GM18858 (cell line): Measurements from ENCODE around the gene MAPKAPK2.

ENCODE experiments used
- ATAC-seq: cut with Tn5 transposase; IDR thresholded peaks from one replicate; pipeline ENCODE4 v1.9.1; 2021; ENCODE audit not compliant: unreplicated experiment

MAPKAPK2 gene

DNA sequence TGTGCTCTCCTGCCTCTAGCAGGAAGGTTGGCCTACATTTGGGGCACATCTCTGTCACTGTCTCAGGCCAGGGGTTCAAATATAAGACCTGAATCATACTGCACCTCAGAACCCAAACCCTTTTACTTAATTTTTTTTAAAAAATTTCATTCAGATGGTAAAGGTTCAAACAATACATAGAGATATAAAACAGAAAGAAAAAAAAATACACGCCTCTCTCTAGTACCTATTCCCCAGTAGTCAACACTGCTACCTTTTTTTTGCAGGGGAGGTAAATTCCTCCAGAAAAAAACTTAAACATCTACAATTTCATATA is 32.9 kb downstream of the MAPKAPK2 start:
- ATAC-seq: no peak

DNA sequence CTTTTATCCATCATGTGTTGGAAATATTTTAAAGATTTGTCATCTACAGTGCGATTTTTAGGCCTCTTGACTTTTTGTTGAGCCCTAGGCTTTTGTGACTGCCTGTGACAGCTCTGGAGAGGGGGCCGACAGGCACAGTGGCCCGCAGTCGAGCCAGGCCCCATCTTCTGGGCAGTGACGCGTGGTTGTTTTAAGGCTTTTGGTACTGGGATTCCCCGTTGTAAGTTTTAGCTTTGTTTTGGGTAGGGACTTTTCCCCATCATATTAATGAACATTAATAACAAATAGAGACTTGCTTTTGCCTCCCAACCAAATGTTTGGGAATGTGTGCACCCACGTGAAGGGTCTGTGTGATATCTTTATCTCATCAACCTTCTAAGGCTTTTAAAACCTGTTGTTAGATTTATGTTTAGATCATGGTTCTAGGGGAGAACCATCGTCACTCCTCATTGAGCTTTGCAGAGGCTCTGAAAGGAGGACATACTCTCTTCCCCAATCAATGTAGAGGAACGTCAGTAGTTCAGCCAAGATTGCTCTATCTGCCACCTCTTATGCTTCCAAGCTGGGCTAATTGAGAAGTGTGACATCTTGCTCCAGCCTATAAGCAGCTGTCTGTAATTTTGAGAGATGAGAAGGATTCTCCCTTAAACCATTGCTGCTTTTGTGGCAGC is 34.6 kb downstream of the MAPKAPK2 start:
- no peak for ATAC-seq

GRCh38 chr1:206721454-206721853 is 36.7 kb downstream of the MAPKAPK2 start:
- no peak for ATAC-seq

DNA sequence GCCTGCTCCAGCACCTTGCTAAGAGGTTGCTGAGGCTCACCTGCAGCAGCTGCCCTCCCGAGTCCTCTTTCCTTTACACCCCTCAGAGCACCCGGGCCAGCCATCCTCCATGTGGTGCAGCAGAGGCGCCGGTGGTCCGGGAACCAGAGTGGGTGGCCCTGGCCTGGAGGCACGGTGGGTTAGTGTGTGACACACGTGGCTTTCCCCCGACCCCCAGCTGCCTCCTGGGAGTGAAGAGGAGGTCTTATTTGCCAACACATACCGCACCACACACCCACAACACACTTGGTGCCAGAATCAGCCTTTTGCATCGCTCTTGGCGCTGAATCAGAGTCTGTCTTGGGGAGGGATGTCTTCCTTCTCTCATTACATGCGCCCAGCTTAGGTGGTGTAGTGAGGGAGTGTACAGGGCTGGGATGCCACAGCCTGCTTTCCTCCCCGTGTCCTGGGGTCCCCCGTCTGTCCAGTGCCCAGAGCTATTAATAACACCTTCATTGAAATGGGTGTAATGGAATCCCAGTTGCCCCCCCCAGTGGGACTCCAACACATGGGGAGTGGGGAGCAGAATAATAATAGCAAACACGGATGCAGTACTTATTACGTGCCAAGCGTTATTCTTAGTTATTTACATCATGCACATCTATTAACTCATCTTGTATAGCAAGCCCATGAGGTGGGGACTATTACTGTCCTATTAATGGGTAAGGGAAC is 38.2 kb downstream of the MAPKAPK2 start:
- ATAC-seq: no peak

- ATAC-seq: no peak
Observed at GRCh38 chr1:206723462-206723804, 38.7 kb downstream of the MAPKAPK2 start.

GRCh38 chr1:206723805-206724472 is 39.2 kb downstream of the MAPKAPK2 start:
- no peak for ATAC-seq

DNA sequence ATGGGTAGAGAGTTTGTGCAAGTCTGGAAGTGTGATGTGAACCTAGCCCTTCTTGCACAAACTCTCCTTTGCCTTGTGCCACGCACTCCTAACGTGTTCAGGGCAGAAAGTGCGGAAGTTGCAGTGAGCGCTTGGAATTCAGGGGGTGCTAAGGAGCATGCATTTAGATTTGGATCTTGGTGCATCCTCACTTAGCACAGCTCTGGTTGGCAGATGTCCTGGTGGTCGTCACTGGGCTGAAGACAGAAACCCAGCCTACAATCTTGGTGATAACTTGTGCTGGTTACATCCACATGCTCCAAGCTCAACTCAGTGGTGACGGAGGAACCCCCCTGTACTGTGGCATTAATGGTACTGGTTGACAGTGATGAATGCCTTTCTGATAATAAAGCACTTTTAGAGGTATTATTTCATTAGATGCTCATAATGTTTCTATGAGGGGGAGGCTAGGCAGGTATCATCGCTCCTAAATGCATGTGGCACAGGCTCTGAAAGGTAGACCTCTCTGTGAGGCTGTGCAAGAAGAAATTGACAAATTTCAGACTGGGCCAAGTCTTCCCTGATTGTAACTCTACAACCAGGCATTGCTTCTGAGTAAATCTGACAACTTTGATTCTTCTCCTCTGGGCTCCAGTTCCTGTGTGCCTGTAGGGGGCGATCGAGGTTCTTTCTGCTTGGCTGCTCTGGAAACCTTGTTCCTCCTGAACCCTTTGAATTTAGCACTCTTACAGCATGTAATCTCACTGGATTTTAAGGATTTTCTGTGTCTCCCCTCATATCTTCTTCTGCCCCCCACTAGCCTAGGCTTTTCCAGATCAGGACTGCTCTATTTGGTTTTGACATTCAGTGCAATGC is 40.6 kb downstream of the MAPKAPK2 start:
- ATAC-seq: no peak

DNA sequence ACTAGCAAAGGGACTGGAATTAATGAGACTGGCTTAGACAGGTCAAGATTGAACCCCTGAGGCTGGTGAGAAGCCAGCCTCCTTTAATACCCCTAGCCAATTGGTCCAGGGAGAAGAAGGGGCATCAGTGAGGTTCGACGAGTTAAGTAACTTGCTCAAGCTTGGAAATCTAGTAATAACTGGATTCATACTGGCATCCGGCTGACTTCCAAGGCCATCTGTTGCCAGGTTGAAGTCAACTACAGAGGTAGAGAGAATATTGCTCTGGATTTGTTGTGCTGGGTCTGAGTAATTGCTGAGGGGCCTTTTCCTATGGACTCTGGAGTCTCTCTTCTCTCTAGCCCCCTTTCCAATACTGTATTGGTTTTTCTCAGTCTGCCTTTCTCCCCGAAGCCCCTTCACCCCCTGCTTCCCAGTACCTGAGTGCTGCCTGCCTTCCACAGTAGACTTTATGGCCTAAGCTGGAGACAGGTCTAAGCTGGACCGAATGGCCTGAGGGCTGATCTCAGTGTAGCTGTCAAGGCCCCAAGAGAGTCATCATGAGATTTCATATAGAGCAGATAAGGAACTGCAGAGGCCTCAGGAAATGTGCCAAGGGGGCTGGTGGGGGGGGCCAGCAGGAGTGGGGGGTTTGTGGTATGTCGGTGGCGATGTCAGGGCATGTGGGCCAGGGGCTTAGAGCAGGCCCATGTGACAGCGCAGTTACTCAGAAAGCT is 43.4 kb downstream of the MAPKAPK2 start:
- ATAC-seq: no peak

- no peak for ATAC-seq
Observed at GRCh38 chr1:206728697-206728987, 43.9 kb downstream of the MAPKAPK2 start.

GRCh38 chr1:206729050-206729449 is 44.3 kb downstream of the MAPKAPK2 start:
- ATAC-seq: no peak

GRCh38 chr1:206729507-206729906 is 44.8 kb downstream of the MAPKAPK2 start:
- ATAC-seq: no peak

- ATAC-seq: no peak
Observed at GRCh38 chr1:206732508-206732907, 47.8 kb downstream of the MAPKAPK2 start.

- ATAC-seq: no peak
Observed at GRCh38 chr1:206732992-206733391, 48.3 kb downstream of the MAPKAPK2 start.

- ATAC-seq: no peak
Observed at GRCh38 chr1:206734499-206735142, 49.9 kb downstream of the MAPKAPK2 start.

GRCh38 chr1:206735553-206736031 is 50.9 kb downstream of the MAPKAPK2 start:
- no peak for ATAC-seq

- no peak for ATAC-seq
Observed at GRCh38 chr1:206736878-206737728, 52.4 kb downstream of the MAPKAPK2 start.

GRCh38 chr1:206737729-206738201 is 53.1 kb downstream of the MAPKAPK2 start:
- no peak for ATAC-seq

DNA sequence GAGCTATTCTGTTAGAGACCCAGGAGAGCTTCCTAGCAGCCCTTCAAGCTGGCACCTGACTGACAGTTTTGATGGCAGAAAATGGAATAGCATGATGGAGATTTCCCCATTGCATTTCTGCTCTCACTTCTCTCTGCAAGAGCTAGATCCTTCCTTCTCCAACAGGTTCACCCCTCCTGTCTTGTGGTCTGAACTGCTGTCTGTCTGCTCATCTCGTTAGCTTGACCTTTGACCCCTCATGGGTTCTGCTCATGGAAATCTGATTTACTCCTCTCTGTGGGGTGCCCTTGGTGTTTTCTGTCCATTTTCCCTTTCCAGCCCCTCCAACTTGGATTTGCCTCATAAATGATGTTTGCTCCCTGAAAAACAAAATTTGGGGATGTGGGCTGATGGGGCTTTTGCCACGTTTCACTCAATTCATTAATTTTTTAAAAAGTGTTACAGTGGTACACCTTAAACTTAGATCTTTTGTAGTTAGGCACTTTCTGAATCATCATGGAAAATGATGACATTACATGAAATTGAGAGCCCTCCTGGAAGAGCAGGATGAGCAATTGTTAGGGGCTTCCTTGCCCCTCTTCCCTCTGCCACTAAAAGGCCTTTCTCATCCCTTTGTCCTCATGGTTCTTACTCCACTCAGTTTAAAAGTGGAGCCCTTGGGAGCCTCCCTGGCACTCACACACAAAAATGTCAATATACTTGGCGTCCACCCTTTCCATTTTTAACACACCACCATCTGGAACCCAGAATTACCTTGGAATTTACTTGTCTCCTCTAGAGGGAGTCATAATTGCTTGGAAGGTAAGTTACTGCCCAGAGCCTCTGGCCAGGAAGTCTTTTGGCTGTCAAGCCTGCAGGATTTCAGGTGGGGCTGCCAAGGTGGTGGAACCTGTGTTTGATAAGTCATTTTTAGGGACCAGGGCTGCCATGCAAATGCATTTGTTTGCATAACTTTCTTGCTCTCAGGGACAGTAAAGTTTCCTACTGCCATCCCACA is 54.0 kb downstream of the MAPKAPK2 start:
- ATAC-seq: no peak
